Tibial artery (tissue), 4 donors: ENCODE data around the gene ANO1.
"Not testable (repeated sequence)": the region's sequence is repeated elsewhere in the genome, so short reads cannot be mapped to it uniquely, and the experiment has no call there.

Experiments used
- DNase-seq, 2 donors: peaks; one replicate each; pipeline ENCODE4 v3.0.0-alpha.2; 2019
- H3K27ac ChIP-seq, 2 donors: fragments of 200-600 bp; sonication (generic) in 1 of 2; 1 replicate in 1 of 2; 2 replicates in 1 of 2; pipeline ENCODE4 v1.5.1; 2018 to 2019; ENCODE audit warnings: mild to moderate bottlenecking in 1 of 2
- H3K27me3 ChIP-seq, 2 donors: fragments of 200-600 bp; sonication (generic) in 1 of 2; one replicate each; pipeline versions ENCODE4 v1.5.1 to v1.6.0; 2016 to 2019
- H3K36me3 ChIP-seq, 3 donors: fragments of 200-600 bp; sonication (generic) in 2 of 3; one replicate each; pipeline ENCODE4 v1.5.1; 2016 to 2019; ENCODE audit warnings: mild to moderate bottlenecking in 2 of 3
- H3K4me1 ChIP-seq, 4 donors: fragments of 200-600 bp; sonication (generic) in 2 of 4; 1 replicate in 3 of 4; 2 replicates in 1 of 4; pipeline ENCODE4 v1.5.1; 2016 to 2019
- H3K4me3 ChIP-seq, 2 donors: fragments of 200-600 bp; sonication (generic) in 1 of 2; 1 replicate in 1 of 2; 2 replicates in 1 of 2; pipeline ENCODE4 v1.5.1; 2018 to 2019; ENCODE audit warnings: mild to moderate bottlenecking in 2 of 2
- H3K9me3 ChIP-seq, 3 donors: fragments of 200-600 bp; sonication (generic) in 1 of 3; one replicate each; pipeline ENCODE4 v1.5.1; 2016 to 2019
- intact Hi-C: fragments of 100-400 bp; cut with DNase I; formaldehyde crosslinking; loops from one replicate; pipeline ENCODE4 v1.15.0; 2023; ENCODE audit warnings: low total_unique reads
- TF ChIP-seq, protein P1 (sequence below), 2 experiments: fragments of 200-600 bp in 1 of 2; fragments of 450-650 bp in 1 of 2; IDR thresholded peaks; one replicate each; pipeline ENCODE4 v1.5.1; 2017 to 2019; ENCODE audit warnings: antibody characterized with exemption in 2 of 2, mild to moderate bottlenecking in 1 of 2, moderate library complexity in 1 of 2

ANO1 gene

DNA sequence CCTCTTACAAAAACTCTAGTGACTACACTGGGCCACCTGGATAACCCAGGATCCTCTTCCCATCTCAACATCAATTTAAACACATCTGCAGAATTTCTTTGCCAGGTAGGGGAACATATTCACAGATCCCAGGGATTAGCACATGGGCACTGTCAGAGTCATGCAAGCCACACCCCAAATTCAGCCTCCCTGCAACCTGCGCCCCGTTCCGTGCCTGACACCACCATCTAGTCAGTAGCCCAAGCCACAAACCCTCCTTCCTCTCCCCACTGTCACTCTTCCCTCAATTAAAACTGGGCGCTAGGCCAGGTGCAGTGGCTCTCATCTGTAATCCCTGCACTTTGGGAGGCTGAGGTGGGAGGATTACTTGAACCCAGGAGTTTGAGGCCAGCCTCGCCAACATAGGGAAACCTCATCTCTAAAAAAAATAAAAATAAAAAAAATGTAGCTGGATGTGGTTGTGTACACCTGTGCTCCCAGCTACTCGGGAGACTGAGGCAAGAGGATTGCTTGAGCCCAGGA is 131.3 kb downstream of the ANO1 start:
- H3K4me1 ChIP-seq, result peaks cover 0 to 16% (median 10%) of the 10 kb centered on the region in 4 donors
- no peak overlapping the region for H3K4me3 ChIP-seq
- H3K36me3 ChIP-seq, result peaks cover 17 to 50% (median 44%) of the 10 kb centered on the region in 3 donors
- no peaks in the 10 kb centered on the region for H3K27me3 ChIP-seq
- no peaks in the 10 kb centered on the region for H3K9me3 ChIP-seq
- TF ChIP-seq, protein P1, sequence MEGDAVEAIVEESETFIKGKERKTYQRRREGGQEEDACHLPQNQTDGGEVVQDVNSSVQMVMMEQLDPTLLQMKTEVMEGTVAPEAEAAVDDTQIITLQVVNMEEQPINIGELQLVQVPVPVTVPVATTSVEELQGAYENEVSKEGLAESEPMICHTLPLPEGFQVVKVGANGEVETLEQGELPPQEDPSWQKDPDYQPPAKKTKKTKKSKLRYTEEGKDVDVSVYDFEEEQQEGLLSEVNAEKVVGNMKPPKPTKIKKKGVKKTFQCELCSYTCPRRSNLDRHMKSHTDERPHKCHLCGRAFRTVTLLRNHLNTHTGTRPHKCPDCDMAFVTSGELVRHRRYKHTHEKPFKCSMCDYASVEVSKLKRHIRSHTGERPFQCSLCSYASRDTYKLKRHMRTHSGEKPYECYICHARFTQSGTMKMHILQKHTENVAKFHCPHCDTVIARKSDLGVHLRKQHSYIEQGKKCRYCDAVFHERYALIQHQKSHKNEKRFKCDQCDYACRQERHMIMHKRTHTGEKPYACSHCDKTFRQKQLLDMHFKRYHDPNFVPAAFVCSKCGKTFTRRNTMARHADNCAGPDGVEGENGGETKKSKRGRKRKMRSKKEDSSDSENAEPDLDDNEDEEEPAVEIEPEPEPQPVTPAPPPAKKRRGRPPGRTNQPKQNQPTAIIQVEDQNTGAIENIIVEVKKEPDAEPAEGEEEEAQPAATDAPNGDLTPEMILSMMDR (IDR thresholded peaks at IDR 0.05), result no peak
- DNase-seq, result no peak
- intact Hi-C loops, result loop anchor here (10.0 kb wide), 1 partner anchor 65 kb away; the partner anchor contains the start of gene PPFIA1
- H3K27ac ChIP-seq, result no peak overlapping the region

DNA sequence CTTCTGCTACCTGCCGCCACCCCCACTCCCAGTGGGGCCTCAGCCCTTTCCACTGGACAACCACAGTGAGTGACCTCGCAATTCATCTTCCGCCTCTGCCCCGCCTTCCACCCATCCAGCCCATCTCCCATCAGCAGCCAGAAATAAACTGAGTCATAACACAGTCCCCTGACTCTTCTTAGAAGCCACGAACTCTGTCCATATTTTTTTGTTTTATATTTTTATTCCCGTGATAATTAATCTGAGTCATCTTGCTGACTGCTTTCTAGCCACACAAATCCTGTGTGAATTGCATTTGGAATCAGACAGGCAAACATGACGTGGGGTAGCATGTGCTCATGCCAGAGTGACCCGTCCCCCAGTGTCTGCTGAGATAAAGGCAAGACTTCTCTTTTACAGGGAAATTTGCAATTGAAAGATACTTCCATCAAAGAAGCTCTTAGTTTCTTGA is 132.0 kb downstream of the ANO1 start:
- TF ChIP-seq, protein P1 (IDR thresholded peaks at IDR 0.05), result no peak
- Histone ChIP-seq H3K4me3 (no peak overlapping the region), H3K36me3 (peaks cover 17 to 49% (median 41%) of the 10 kb centered on the region in 3 donors), H3K27ac (no peak overlapping the region), H3K4me1 (peaks cover 0 to 10% (median 3%) of the 10 kb centered on the region in 4 donors), H3K27me3 (no peaks in the 10 kb centered on the region), H3K9me3 (no peaks in the 10 kb centered on the region)
- intact Hi-C loops, result loop anchor here (5.0 kb wide), 1 partner anchor 177 kb away; no protein-coding TSS in a partner anchor
- DNase-seq, result peak in 1 of 2 donors; percentile 36

DNA sequence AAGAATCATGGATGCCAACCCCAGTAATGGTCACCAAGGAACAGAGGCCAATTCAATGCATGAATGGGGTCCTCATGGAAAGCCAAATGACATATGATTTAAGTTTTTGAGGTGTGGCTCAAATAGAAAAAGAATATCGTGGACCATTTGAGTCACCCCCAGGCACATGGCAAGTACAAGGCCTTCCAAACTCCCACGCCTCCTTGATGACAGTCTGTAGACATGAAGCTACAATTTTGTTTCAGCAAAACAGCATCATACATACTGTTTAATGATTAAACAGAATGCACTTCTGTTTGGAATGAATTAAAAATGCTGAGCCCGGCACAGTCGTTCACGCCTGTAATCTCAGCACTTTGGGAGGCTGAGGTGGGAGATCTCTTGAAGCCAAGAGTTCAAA is 132.4 kb downstream of the ANO1 start:
- peaks cover 0 to 6% (median 1%) of the 10 kb centered on the region in 4 donors for H3K4me1 ChIP-seq
- H3K27ac ChIP-seq, result no peak overlapping the region
- H3K27me3 ChIP-seq, result no peaks in the 10 kb centered on the region
- no peak for DNase-seq
- TF ChIP-seq, protein P1 (IDR thresholded peaks at IDR 0.05), result no peak
- intact Hi-C loops, result loop anchor here (5.0 kb wide), 1 partner anchor 177 kb away; no protein-coding TSS in a partner anchor
- H3K36me3 ChIP-seq, result peaks cover 17 to 44% (median 38%) of the 10 kb centered on the region in 3 donors
- no peak overlapping the region for H3K4me3 ChIP-seq
- no peaks in the 10 kb centered on the region for H3K9me3 ChIP-seq

DNA sequence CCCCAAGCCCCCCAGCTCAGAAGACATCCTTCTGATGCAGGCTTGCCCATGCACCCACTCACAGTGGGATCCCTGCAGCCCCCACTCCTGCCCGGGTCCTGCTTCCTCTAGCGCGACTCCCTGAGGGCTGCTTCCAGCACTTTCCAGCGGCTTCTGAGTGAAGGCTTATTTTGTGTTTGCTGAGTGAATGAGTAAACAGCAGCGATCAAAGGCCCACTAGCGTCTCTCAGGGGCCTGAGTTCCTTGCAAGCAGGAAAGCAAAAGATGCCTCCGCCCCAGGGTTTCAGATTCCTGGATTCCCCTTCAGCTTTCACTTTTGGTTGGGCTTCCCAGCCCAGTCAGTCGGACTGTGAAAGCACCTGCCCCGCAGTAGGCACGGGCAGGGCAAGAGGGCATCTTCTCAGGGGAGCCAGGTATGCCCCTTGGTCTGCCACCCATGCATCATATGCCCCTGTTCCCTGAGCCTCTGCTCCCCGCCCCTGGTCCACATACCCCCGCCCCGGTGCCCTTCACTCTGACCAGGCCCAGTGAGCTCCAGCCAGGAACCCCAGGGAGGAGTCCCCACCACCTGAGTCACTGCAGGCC is 134.2 kb downstream of the ANO1 start:
- no peaks in the 10 kb centered on the region for H3K9me3 ChIP-seq
- no peaks in the 10 kb centered on the region for H3K4me1 ChIP-seq
- TF ChIP-seq, protein P1 (IDR thresholded peaks at IDR 0.05), result no peak
- no peaks in the 10 kb centered on the region for H3K27me3 ChIP-seq
- DNase-seq, result no peak
- H3K36me3 ChIP-seq, result peaks cover 5 to 26% (median 22%) of the 10 kb centered on the region in 3 donors
- no peak overlapping the region for H3K4me3 ChIP-seq
- no peak overlapping the region for H3K27ac ChIP-seq
- intact Hi-C loops, result loop anchor here (5.0 kb wide), 1 partner anchor 175 kb away; no protein-coding TSS in a partner anchor

DNA sequence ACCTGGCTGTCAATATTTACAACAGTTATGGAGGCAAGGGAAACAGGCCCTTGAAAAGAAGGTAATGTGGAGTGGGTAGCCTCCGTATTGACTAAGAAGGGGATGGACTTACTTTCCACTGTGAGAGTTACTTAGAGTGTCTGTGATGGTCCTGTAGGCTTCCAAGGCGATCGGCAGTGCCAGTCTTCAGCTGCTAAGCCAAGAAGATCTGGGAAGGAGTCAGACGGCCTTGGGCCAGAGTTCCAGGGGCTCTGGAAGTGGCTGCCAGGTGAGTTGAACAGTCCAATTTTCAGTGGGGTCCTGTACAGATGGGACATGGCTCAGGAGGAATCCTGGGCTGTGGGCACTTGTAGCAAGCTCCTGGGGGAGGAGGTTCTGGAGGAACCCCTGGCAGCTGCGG is 139.3 kb downstream of the ANO1 start:
- H3K4me3 ChIP-seq, intact Hi-C loops, H3K27me3 ChIP-seq, H3K36me3 ChIP-seq, H3K4me1 ChIP-seq, DNase-seq, H3K9me3 ChIP-seq, H3K27ac ChIP-seq: not testable (repeated sequence)

DNA sequence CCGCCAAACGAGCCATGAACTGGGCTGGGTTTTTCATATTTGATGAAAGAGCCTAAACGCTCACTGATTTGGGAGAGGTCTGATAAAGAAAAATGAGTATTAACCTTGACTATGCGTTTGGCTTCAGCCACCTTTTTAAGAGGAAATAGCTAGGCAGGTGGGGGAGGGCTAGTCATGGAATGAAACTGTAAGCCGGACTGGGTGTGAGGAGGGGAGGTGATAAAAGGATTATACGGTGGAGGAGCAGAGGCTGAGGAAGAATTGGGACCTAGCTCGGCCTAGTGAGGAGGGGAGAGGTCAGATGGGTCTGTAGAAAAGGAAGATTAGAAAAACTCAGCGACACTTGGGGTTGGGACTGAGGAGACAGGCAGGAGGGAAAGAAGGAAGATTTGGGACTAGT is 140.0 kb downstream of the ANO1 start:
- intact Hi-C loops, H3K9me3 ChIP-seq, H3K36me3 ChIP-seq, DNase-seq, H3K27me3 ChIP-seq, H3K27ac ChIP-seq, H3K4me3 ChIP-seq, H3K4me1 ChIP-seq: not testable (repeated sequence)
